IPS-18c (cell line): ENCODE data around the gene FBN1.

Experiments used
- H3K4me3 ChIP-seq: 2 replicates; pipeline ENCODE4 v1.7.0; 2013; ENCODE audit warnings: low read depth, mild to moderate bottlenecking, low read length, moderate library complexity; ENCODE audit not compliant: insufficient read depth
- H3K9me3 ChIP-seq: one replicate; pipeline ENCODE4 v1.6.1; 2013; ENCODE audit warnings: mild to moderate bottlenecking, low read length, moderate library complexity; ENCODE audit not compliant: control insufficient read depth, insufficient read depth

The FBN1 gene

GRCh38 chr15:48603123-48603500 is 42.4 kb downstream of the FBN1 start:
- Histone ChIP-seq H3K9me3 (no peaks in the 10 kb centered on the region), H3K4me3 (no peak overlapping the region)

GRCh38 chr15:48602358-48603122 is 43.0 kb downstream of the FBN1 start:
- Histone ChIP-seq H3K9me3 (no peaks in the 10 kb centered on the region), H3K4me3 (no peak overlapping the region)

DNA sequence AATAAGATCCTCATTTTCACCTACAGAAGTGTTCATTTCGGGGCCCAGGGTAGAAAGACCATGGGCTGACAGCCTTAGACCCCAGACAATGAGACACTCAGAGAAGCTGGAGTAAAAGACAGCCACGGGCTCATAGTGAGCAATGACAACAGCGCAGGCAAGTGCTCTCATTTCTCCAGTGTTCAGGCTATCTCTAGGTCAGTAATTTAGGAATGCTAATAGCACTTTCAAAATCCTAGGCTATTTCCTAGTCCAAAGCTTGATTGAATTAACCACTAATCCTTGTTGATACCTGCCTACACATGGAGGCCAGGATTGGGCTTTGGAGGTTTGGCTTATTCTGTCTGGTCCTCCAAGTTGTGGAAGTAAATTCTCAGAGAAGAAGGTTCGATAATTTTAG is 44.4 kb downstream of the FBN1 start:
- no peaks in the 10 kb centered on the region for H3K9me3 ChIP-seq
- H3K4me3 ChIP-seq = no peak overlapping the region

- no peak overlapping the region for H3K4me3 ChIP-seq
- no peaks in the 10 kb centered on the region for H3K9me3 ChIP-seq
Measured at GRCh38 chr15:48596841-48597240, 48.7 kb downstream of the FBN1 start.

DNA sequence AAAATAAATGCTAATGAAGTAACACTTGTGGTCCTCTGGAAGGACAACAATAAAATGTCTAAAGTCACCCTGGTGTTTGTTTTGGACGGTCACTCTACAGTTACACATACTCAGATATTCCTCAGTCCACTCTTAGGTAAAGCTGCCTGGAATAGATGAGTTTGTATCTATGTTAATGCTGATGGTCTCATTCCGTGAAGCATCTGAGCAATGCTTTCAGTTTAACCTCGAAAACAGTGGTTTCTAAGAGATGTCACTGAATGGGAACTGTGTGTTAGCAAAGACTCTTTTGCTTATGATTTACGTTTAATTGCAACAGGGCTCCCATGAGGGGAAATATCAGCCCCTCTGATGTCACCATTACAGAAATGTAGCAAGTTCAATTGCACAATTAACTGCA is 49.1 kb downstream of the FBN1 start:
- Histone ChIP-seq H3K9me3 (no peaks in the 10 kb centered on the region), H3K4me3 (no peak overlapping the region)

GRCh38 chr15:48595981-48596380 is 49.5 kb downstream of the FBN1 start:
- Histone ChIP-seq H3K9me3 (no peaks in the 10 kb centered on the region), H3K4me3 (no peak overlapping the region)

DNA sequence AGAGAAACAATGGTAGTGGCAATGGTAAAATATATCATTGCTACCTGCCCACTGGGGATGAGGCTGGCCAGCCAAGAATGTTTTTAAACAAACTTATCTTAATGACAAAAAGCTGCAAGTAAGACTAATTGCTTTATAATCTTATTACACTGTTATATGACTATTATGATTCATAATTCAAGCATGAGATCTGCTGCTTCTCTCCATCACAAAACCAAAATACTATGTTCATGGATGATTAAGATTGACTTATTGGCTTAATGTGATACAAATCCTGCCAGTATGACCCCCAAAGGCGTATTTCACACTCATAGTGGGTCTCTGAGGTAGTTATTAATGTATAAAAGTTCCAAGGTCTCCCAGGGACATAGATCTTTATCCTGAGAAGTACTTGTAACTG is 52.6 kb downstream of the FBN1 start:
- no peaks in the 10 kb centered on the region for H3K9me3 ChIP-seq
- no peak overlapping the region for H3K4me3 ChIP-seq

DNA sequence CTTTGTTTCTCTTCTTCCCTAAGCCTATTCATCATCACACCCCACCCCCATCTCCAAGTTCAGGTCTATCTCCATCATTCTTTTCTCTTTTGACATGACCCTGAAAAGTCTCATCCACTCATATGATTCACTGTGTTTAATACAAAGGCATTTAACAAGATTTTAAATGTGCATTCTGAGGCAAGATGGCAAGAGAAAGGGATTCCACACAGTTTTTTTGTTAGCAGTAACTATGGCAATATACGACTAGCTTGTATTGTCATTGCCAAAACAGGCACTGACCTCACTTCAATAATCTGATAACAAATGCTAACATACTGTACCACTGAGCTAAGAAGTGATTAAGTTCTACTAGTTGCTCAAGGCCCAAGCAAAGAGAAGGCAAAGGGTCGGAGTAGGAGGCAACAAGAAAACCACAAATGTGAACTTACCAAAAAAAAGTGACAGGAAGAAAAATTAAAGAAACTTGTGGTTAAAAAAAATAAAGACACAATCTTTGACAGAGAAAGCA is 53.2 kb downstream of the FBN1 start:
- H3K9me3 ChIP-seq = no peaks in the 10 kb centered on the region
- no peak overlapping the region for H3K4me3 ChIP-seq

- no peak overlapping the region for H3K4me3 ChIP-seq
- no peaks in the 10 kb centered on the region for H3K9me3 ChIP-seq
Measured at GRCh38 chr15:48590723-48591122, 54.8 kb downstream of the FBN1 start.

DNA sequence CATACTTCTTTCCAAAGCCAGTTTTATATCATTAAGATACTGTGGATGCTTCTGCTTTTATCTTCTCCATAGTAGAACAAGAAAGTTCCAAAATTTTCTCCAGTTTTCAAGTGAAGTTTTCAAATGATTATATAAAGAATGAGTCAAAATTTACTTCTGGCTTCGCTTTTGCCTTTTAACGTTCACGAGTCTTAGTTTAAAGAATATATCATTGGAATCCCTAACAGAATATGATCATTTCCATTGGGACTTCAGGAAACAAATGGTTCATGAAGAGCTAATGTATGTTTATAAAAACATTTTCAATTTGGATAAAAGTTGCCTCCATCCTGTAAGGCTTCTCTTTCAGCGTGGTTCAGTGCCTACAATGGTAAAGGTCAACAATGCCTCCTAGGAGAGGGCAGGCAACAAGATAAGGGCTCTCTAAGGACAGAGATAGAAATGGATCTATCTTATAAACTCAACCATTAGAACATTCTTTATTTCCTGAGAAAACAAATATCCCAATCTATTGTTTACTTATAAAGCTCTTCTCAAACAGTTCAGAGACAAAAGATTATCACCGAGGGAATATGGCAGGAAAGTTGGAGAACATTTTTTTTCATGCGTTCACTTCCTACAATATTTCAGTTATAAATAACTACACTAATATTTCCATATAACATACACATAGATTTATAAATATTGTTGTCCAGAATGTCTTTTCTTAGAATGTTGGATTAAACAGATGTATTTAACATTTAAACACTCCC is 60.5 kb downstream of the FBN1 start:
- Histone ChIP-seq H3K9me3 (no peaks in the 10 kb centered on the region), H3K4me3 (no peak overlapping the region)

GRCh38 chr15:48584090-48584811 is 61.3 kb downstream of the FBN1 start:
- no peaks in the 10 kb centered on the region for H3K9me3 ChIP-seq
- no peak overlapping the region for H3K4me3 ChIP-seq

GRCh38 chr15:48582452-48583247 is 62.9 kb downstream of the FBN1 start:
- H3K4me3 ChIP-seq = no peak overlapping the region
- H3K9me3 ChIP-seq = no peaks in the 10 kb centered on the region

- Histone ChIP-seq H3K4me3 (no peak overlapping the region), H3K9me3 (no peaks in the 10 kb centered on the region)
Measured at GRCh38 chr15:48581219-48581618, 64.3 kb downstream of the FBN1 start.

- Histone ChIP-seq H3K4me3 (no peak overlapping the region), H3K9me3 (no peaks in the 10 kb centered on the region)
Measured at GRCh38 chr15:48580736-48581135, 64.8 kb downstream of the FBN1 start.

DNA sequence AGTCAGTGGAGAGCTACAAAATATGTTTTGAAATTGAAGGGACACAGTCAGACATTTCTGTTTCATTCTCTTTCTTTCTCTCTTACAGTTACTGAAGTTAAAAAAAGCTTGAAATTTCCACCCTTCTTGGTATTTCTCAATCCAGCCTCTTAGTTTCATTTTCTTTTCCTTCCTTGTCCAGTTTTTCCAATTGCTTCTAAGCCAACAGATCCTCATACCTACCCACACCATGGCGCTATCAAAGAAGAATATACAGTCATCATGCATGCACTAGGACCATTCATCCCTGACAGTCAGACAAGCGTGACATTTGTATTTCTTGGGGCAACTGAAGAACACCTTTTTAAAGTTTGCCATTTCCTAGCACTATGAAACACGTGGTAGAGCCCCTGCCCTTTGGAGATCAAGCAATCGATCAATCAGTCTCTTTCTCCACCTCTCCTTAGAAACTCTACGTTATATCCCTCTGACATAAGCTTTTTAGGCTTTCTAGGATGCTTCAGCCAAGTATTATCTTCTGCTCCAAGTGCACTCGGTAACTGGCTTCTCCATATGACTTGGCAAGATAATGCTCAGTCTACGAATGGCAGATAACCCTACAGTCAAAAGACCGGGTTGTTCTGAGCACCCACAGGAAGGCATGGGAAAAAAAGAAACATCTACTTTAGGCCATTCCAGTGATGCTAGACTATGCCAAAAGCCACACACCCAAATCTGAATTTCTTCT is 65.4 kb downstream of the FBN1 start:
- no peak overlapping the region for H3K4me3 ChIP-seq
- H3K9me3 ChIP-seq = no peaks in the 10 kb centered on the region

GRCh38 chr15:48578965-48579364 is 66.5 kb downstream of the FBN1 start:
- no peaks in the 10 kb centered on the region for H3K9me3 ChIP-seq
- H3K4me3 ChIP-seq = no peak overlapping the region

DNA sequence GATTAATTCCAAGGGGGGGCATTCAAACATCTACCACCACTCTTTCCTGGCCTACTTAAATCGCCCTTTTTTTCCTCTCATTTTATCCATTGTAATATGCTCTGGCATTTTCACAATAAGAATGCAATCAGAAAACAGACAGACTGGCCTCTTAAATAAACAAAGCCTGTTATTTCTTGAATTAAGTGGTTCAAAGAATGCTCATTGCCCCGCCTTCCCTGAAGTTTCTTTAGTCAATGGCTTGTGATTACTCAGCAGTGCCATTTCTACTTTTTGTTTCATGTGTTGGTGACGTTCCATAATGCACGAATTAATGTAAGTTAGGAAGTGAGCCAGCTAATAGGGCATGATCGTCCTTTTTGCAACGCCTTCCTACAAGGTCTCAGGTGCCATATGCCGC is 68.0 kb downstream of the FBN1 start:
- no peaks in the 10 kb centered on the region for H3K9me3 ChIP-seq
- no peak overlapping the region for H3K4me3 ChIP-seq
